ENCODE results near the gene CDK18. TPM values are rescaled to one million over a fixed set of nuclear protein-coding genes. Genes with fewer than 3 reads are reported as not detected.

CDK18 gene
- total RNA-seq, 2 experiments from 2014 or later = 8.4 to 10.4 TPM

GRCh38 chr1:205518661-205519540 is 14.4 kb downstream of the CDK18 start:
- no peaks in the 10 kb centered on the region for H3K36me3 Mint-ChIP-seq (ENCODE audit: low read depth)
- H3K4me1 Mint-ChIP-seq (ENCODE audit: low read depth) = no peaks in the 10 kb centered on the region
- no peak overlapping the region for H3K27ac Mint-ChIP-seq
- no peak for DNase-seq
- ChIA-PET CTCF (interaction anchor here (2.1 to 8.9 kb wide), 2 partner anchors 10 to 33 kb away, joined by 4 to 292 read pairs; no protein-coding TSS in a partner anchor), POLR2A (no interaction called here)
- no peak for TF ChIP-seq CTCF (IDR thresholded peaks at IDR 0.05)
- no peaks in the 10 kb centered on the region for H3K27me3 Mint-ChIP-seq
- intact Hi-C loops (cut with micrococcal nuclease) = no loop called here
- H3K9me3 Mint-ChIP-seq = no peaks in the 10 kb centered on the region
- no peak for ATAC-seq
- H3K4me3 Mint-ChIP-seq = no peak overlapping the region

GRCh38 chr1:205519541-205520131 is 15.2 kb downstream of the CDK18 start:
- no peaks in the 10 kb centered on the region for H3K9me3 Mint-ChIP-seq
- no peaks in the 10 kb centered on the region for H3K27me3 Mint-ChIP-seq
- no peak for TF ChIP-seq CTCF (IDR thresholded peaks at IDR 0.05)
- DNase-seq = no peak
- no peaks in the 10 kb centered on the region for H3K36me3 Mint-ChIP-seq (ENCODE audit: low read depth)
- no peak overlapping the region for H3K27ac Mint-ChIP-seq
- POLR2A ChIA-PET = no interaction called here
- CTCF ChIA-PET = interaction anchor here (0.7 to 8.9 kb wide), 4 partner anchors 9 to 166 kb away, joined by 3 to 292 read pairs (median 4); no protein-coding TSS in a partner anchor
- intact Hi-C loops (cut with micrococcal nuclease) = loop anchor here (5.0 kb wide), 1 partner anchor 167 kb away; no protein-coding TSS in a partner anchor
- no peak for ATAC-seq
- H3K4me3 Mint-ChIP-seq = no peak overlapping the region
- no peaks in the 10 kb centered on the region for H3K4me1 Mint-ChIP-seq (ENCODE audit: low read depth)

GRCh38 chr1:205520709-205521108 is 16.2 kb downstream of the CDK18 start:
- ChIA-PET CTCF (interaction anchor here (1.2 to 8.9 kb wide), 4 partner anchors 8 to 124 kb away, joined by 4 to 292 read pairs (median 20); no protein-coding TSS in a partner anchor), POLR2A (no interaction called here)
- Mint-ChIP-seq H3K27me3 (no peaks in the 10 kb centered on the region), H3K27ac (no peak overlapping the region), H3K36me3 (ENCODE audit: low read depth) (no peaks in the 10 kb centered on the region), H3K9me3 (no peaks in the 10 kb centered on the region), H3K4me3 (no peak overlapping the region), H3K4me1 (ENCODE audit: low read depth) (no peaks in the 10 kb centered on the region)
- ATAC-seq = no peak
- no peak for DNase-seq
- intact Hi-C loops (cut with micrococcal nuclease) = loop anchor here (5.0 kb wide), 1 partner anchor 168 kb away; no protein-coding TSS in a partner anchor
- no peak for TF ChIP-seq CTCF (IDR thresholded peaks at IDR 0.05)

- DNase-seq (no peak), ATAC-seq (no peak)
- H3K4me1 Mint-ChIP-seq (ENCODE audit: low read depth) = no peaks in the 10 kb centered on the region
- POLR2A ChIA-PET = no interaction called here
- H3K9me3 Mint-ChIP-seq = no peaks in the 10 kb centered on the region
- TF ChIP-seq CTCF (IDR thresholded peaks at IDR 0.05) = no peak
- H3K4me3 Mint-ChIP-seq = no peak overlapping the region
- no peak overlapping the region for H3K27ac Mint-ChIP-seq
- no peaks in the 10 kb centered on the region for H3K27me3 Mint-ChIP-seq
- CTCF ChIA-PET = interaction anchor here (3.3 to 8.9 kb wide), 5 partner anchors 23 to 167 kb away, joined by 17 to 292 read pairs (median 52); no protein-coding TSS in a partner anchor
- H3K36me3 Mint-ChIP-seq (ENCODE audit: low read depth) = no peaks in the 10 kb centered on the region
- intact Hi-C loops (cut with micrococcal nuclease) = loop anchor here (5.0 kb wide), 1 partner anchor 169 kb away; no protein-coding TSS in a partner anchor
Measured at GRCh38 chr1:205521686-205522085, 17.2 kb downstream of the CDK18 start.
